ENCODE results near the gene DLG2. TPM values are rescaled to one million over a fixed set of nuclear protein-coding genes. Genes with fewer than 3 reads are reported as not detected.

Gene DLG2
- total and polyA plus RNA-seq, 9 donors, result 2.5 to 20.7 (median 12.0) TPM

DNA sequence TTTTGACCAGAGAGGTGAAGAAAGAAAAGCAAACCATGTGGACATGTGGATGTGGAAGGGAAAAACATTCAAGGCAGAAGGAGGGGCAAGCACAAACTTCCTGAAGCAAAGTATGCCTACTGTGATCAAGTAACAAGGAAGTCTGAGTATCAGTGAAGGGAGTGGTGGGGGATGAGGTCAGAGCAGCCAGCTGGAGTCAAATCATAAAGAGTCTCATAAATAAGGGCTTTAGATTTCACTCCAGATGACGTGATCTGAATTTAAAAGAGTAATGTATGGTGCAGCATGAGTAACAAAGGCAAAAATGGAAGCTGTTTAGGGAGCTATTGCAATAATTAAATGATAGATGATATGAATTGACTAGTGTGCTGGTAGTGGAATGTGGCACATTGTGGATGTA lies 1675.6 kb downstream of the DLG2 start:
- intact Hi-C loops (cut with DNase I), result no loop called here
- TF ChIP-seq POLR2A (IDR thresholded peaks at IDR 0.05), result no peak
- TF ChIP-seq, protein P1, sequence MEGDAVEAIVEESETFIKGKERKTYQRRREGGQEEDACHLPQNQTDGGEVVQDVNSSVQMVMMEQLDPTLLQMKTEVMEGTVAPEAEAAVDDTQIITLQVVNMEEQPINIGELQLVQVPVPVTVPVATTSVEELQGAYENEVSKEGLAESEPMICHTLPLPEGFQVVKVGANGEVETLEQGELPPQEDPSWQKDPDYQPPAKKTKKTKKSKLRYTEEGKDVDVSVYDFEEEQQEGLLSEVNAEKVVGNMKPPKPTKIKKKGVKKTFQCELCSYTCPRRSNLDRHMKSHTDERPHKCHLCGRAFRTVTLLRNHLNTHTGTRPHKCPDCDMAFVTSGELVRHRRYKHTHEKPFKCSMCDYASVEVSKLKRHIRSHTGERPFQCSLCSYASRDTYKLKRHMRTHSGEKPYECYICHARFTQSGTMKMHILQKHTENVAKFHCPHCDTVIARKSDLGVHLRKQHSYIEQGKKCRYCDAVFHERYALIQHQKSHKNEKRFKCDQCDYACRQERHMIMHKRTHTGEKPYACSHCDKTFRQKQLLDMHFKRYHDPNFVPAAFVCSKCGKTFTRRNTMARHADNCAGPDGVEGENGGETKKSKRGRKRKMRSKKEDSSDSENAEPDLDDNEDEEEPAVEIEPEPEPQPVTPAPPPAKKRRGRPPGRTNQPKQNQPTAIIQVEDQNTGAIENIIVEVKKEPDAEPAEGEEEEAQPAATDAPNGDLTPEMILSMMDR (IDR thresholded peaks at IDR 0.05), result no peak
- TF ChIP-seq EP300 (IDR thresholded peaks at IDR 0.05), result no peak
- no peak for DNase-seq
- Histone ChIP-seq H3K27ac (no peak overlapping the region), H3K4me1 (ENCODE audit: insufficient read depth) (peaks cover 3% of the 10 kb centered on the region), H3K27me3 (no peaks in the 10 kb centered on the region), H3K36me3 (no peaks in the 10 kb centered on the region), H3K4me3 (no peak overlapping the region), H3K9me3 (no peaks in the 10 kb centered on the region)
- whole genome bisulfite sequencing, 3 donors, result 61 to 76% (median 70%) methylated on average over 1 of the region's 1 CpG

DNA sequence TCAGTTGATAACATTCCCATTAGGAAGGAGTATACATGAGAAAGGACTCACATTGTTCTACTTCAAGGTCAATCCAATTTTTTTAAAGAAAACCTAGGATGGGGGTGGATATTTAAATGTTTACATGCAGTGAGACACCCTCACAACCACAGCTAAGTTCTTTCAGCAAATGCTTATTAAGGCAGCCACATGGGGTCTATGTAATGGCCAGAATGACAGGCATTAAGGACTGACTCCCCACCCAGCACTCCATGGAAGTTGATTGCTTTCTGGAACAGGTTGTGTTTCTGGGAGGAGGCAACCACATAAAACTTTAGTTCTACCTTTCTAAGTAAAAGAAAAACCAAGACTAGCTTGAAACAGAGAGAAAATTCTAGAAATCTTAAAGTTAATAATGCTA lies 1678.9 kb downstream of the DLG2 start:
- Histone ChIP-seq H3K9me3 (no peaks in the 10 kb centered on the region), H3K27ac (no peak overlapping the region), H3K27me3 (no peaks in the 10 kb centered on the region), H3K36me3 (no peaks in the 10 kb centered on the region), H3K4me3 (no peak overlapping the region), H3K4me1 (ENCODE audit: insufficient read depth) (no peaks in the 10 kb centered on the region)
- TF ChIP-seq, protein P1 (IDR thresholded peaks at IDR 0.05), result no peak
- TF ChIP-seq EP300 (IDR thresholded peaks at IDR 0.05), result no peak
- no peak for TF ChIP-seq POLR2A (IDR thresholded peaks at IDR 0.05)
- no peak for DNase-seq
- intact Hi-C loops (cut with DNase I), result no loop called here

DNA sequence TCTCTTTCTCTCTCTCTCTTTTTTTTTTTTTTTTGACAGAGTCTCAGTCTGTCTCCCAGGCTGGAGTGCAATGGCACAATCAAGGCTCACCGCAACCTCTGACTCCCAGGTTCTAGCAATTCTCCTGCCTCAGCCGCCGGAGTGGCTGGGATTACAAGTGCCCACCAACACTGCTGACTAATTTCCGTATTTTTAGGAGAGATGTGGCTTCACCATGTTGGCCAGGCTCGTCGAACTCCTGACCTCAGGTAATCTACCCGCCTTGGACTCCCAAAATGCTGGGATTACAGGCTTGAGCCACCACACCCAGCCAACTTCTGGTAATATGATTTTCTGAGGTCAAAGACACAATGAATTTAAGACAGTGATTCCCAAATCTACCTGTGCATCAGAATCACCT lies 1681.2 kb downstream of the DLG2 start:
- H3K9me3 ChIP-seq, result no peaks in the 10 kb centered on the region
- intact Hi-C loops (cut with DNase I), result no loop called here
- H3K27me3 ChIP-seq, result no peaks in the 10 kb centered on the region
- DNase-seq, result no peak
- H3K36me3 ChIP-seq, result no peaks in the 10 kb centered on the region
- H3K4me1 ChIP-seq (ENCODE audit: insufficient read depth), result no peaks in the 10 kb centered on the region
- WGBS, 3 donors, result 93 to 96% (median 96%) methylated on average over 7 of the region's 7 CpGs
- no peak overlapping the region for H3K27ac ChIP-seq
- no peak overlapping the region for H3K4me3 ChIP-seq
- TF ChIP-seq, protein P1 (IDR thresholded peaks at IDR 0.05), result no peak
- TF ChIP-seq POLR2A (IDR thresholded peaks at IDR 0.05), result no peak

DNA sequence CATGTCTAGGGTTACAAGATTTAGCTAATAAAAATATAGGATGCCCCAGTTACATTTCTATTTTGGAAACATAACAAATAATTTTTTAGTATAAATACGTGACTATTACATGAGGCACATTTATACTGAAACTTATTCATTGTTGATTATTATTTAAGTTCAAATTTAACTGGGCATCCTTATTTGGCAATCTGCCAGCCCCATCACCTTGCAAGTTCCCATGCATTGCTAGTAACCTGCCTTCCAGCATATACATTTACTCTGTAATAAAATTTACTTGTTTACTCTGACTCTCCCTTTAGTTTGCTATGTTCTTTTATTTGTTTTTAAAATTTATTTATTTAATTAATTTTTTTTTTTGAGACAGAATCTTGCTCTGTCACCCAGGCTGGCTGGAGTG lies 1686.1 kb downstream of the DLG2 start:
- Histone ChIP-seq H3K27ac (no peak overlapping the region), H3K4me3 (no peak overlapping the region), H3K36me3 (no peaks in the 10 kb centered on the region), H3K27me3 (no peaks in the 10 kb centered on the region), H3K9me3 (no peaks in the 10 kb centered on the region), H3K4me1 (ENCODE audit: insufficient read depth) (no peaks in the 10 kb centered on the region)
- no peak for DNase-seq
- intact Hi-C loops (cut with DNase I), result no loop called here
- WGBS, 3 donors, result 88 to 93% (median 93%) methylated on average over 1 of the region's 1 CpG
- TF ChIP-seq EP300 (IDR thresholded peaks at IDR 0.05) (no peak), POLR2A (IDR thresholded peaks at IDR 0.05) (no peak)
- TF ChIP-seq, protein P1 (IDR thresholded peaks at IDR 0.05), result no peak

DNA sequence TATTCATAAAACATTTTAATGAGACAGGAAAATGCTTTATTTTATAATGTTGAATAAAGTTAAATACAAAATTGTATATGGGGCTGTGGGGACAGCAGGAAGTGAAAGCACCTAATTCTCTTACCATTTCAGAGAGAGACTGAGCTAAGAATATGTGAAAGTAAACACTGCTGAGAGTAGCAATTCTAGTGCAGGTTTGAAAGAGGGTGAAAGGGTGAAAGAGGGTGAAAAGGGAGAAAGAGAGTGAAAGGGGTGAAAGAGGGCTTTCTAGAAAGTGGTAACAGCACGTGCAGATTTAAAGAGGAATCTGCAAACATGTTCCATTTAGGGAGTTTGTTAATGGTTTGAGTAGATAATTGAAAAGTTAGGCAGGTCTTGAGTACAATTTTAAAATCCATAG lies 1689.0 kb downstream of the DLG2 start:
- Histone ChIP-seq H3K4me3 (no peak overlapping the region), H3K4me1 (ENCODE audit: insufficient read depth) (no peaks in the 10 kb centered on the region), H3K36me3 (no peaks in the 10 kb centered on the region), H3K9me3 (no peaks in the 10 kb centered on the region), H3K27me3 (no peaks in the 10 kb centered on the region), H3K27ac (no peak overlapping the region)
- intact Hi-C loops (cut with DNase I), result no loop called here
- TF ChIP-seq POLR2A (IDR thresholded peaks at IDR 0.05) (no peak), EP300 (IDR thresholded peaks at IDR 0.05) (no peak)
- TF ChIP-seq, protein P1 (IDR thresholded peaks at IDR 0.05), result no peak
- 11 to 36% (median 29%) methylated on average over 1 of the region's 1 CpG for WGBS, 3 donors
- no peak for DNase-seq

All from ovary (tissue), 9 donors.